WTC11 (cell line): ENCODE data around the gene NAA60.

Experiments
- ATF3 ChIP-seq: sonication (generic); formaldehyde crosslinking; conservative IDR thresholded peaks from 2 replicates; pipeline ENCODE4 v1.8.1; 2022; ENCODE audit warnings: mild to moderate bottlenecking, missing genetic modification reagents
- CTCF ChIP-seq: fragments of 200-600 bp; IDR thresholded peaks from 2 replicates; pipeline ENCODE4 v1.8.0; 2022; ENCODE audit warnings: antibody characterized with exemption
- TF ChIP-seq, protein P1 (sequence below): sonication (generic); formaldehyde crosslinking; IDR thresholded peaks from 2 replicates; pipeline ENCODE4 v1.8.0; 2022; ENCODE audit warnings: mild to moderate bottlenecking, missing genetic modification reagents

GRCh38 chr16:3495176-3495575 is 51.7 kb downstream of the NAA60 start, which contains the start of gene C16orf90:
- TF ChIP-seq CTCF (no peak), ATF3 (no peak)
- TF ChIP-seq, protein P1, sequence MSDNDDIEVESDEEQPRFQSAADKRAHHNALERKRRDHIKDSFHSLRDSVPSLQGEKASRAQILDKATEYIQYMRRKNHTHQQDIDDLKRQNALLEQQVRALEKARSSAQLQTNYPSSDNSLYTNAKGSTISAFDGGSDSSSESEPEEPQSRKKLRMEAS (CRISPR knock-in tag), result no peak
